GM19463 (cell line): ENCODE measurements around the gene SLC26A8.
"Not testable (repeated sequence)": the region's sequence is repeated elsewhere in the genome, so short reads cannot be mapped to it uniquely, and the experiment has no call there.

Experiments
- ATAC-seq: cut with Tn5 transposase; IDR thresholded peaks from one replicate; pipeline ENCODE4 v1.9.1; 2021; ENCODE audit warnings: mild to moderate bottlenecking, moderate library complexity; ENCODE audit not compliant: unreplicated experiment

Gene SLC26A8

DNA sequence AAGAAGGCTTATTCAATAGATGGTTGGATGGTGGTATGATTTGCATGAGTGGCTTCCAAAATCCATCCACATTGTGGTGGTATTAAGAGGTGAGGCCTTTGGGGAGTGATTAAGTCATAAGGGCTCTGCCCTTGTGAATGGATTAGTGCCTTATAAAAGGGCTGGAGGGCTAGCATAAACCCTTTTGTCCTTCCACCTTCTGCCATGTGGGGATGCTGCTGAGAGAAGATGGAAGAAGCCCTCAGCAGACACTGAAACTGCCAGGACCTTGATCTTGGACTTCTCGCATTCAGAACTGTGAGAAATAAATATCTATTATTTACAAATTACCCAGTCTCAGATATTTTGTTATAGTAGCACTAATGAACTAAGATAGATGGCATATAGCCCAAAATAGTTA lies 75.7 kb downstream of the SLC26A8 start:
- no peak for ATAC-seq

GRCh38 chr6:35945650-35946025 lies 78.8 kb downstream of the SLC26A8 start:
- ATAC-seq = no peak

- ATAC-seq = no peak
Measured at GRCh38 chr6:35943390-35943789, 81.1 kb downstream of the SLC26A8 start.

- no peak for ATAC-seq
Measured at GRCh38 chr6:35942355-35942754, 82.1 kb downstream of the SLC26A8 start.

DNA sequence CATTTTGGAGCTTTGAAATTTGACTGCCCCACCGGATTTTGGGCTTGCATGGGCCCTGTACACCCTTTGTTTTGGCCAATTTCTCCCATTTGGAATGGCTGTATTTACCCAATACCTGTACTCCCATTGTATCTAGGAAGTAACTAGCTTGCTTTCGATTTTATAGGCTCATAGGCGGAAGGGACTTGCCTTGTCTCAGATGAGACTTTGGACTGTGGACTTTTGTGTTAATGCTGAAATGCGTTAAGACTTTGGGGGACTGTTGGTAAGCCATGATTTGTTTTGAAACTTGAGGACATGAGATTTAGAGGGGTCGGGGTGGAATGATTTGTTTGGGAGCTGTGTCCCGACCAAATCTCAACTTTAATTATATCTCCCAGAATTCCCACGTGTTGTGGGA lies 83.3 kb downstream of the SLC26A8 start:
- ATAC-seq = not testable (repeated sequence)

- ATAC-seq = not testable (repeated sequence)
Measured at GRCh38 chr6:35940014-35940413, 84.4 kb downstream of the SLC26A8 start.

DNA sequence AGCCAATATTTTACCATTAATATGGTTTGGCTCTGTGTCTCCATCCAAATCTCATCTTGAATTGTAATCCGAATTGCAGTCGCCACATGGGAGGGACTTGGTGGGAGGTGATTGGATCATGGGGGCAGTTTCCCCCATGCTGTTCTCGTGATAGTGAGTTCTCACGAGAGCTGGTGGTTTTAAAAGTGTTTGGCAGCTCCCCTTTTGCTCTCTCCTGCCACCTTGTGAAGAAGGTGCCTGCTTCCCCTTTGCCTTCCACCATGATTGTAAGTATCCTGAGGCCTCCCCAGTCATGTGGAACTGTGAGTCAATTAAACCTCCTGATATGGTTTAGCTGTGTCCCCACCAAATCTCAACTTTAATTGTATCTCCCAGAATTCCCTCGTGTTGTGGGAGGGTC lies 85.2 kb downstream of the SLC26A8 start:
- ATAC-seq = not testable (repeated sequence)

DNA sequence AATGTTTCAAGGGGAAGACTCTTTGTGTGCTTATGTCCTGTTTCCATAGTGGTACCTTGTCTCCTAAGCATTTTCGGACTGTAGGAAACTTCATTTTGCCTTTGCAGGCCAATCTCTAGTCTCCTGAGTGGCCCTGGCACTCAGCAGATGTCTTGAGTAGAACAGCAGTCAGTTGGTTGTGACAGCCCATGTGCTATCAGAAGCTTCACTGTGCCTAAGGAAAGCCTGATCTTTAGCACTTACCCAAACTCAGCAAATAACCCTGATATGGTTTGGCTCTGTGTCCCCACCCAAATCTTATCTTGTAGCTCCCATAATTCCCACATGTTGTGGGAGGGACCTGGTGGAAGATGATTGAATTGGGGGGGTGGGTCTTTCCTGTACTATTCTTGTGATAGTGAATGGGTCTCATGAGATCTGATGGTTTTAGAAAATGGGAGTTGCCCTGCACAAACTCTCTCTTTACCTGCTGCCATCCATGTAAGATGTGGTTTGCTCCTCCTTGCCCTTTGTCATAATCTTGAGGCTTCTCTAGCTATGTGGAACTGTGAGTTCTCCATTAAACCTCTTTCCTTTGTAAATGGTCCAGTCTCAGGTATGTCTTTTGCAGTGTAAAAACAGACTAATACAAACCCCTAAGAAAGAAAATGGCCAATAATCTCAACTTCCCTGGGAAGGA lies 87.6 kb downstream of the SLC26A8 start:
- ATAC-seq = no peak

GRCh38 chr6:35935469-35935868 lies 89.0 kb downstream of the SLC26A8 start:
- no peak for ATAC-seq

DNA sequence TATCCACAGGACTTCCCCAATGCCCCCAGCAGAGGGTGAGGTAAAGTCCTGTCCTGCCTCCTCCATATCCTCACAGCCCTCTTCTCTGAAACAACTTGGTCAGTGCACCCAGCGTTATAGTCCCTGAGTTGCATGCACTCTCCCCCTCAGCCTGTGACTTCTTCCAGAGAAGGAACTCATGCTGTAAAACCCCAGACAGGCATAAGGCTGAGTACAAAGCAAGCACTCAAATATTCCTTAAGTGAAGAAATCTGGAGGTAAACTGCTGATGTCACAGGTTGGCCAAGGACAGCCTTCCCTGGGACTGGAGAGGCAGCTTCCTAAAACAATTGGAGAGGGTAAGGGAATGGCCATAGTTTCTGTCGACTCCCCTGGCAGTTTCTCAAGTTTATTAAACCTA lies 90.6 kb downstream of the SLC26A8 start:
- no peak for ATAC-seq

GRCh38 chr6:35931873-35932272 lies 92.6 kb downstream of the SLC26A8 start:
- not testable (repeated sequence) for ATAC-seq

DNA sequence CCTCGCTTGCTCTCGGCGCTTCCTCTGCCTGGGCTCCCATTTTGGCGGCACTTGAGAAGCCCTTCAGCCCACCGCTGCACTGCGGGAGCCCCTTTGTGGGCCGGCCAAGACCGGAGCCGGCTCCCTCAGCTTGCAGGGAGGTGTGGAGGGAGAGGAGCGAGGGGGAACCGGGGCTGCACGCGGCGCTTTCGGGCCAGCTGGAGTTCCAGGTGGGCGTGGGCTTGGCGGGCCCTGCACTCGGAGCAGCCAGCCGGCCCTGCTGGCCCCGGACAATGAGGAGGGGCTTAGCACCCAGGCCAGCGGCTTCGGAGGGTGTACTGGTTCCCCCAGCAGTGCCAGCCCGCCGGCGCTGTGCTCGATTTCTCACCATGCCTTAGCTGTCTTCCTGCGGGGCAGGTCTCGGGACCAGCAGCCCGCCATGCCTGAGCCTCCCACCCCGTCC lies 93.3 kb downstream of the SLC26A8 start:
- no peak for ATAC-seq

DNA sequence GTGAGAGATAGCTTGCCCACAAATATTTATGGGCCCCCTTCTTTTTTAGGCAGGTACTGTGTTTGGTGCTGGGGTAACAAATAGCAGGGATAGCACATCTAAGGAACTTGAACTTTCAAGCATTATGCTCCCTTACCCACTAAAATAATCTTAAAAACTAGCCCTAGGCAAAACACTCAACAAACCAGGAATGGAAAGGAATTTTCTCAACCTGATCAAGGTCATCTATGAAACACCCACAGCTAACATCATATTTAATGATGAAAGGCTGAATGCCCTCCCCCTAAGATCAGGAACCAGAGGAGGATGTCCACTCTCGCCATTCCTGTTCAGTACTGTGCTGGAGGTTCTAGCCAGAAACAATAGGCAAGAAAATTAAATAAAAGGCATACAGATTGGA lies 94.8 kb downstream of the SLC26A8 start:
- no peak for ATAC-seq

DNA sequence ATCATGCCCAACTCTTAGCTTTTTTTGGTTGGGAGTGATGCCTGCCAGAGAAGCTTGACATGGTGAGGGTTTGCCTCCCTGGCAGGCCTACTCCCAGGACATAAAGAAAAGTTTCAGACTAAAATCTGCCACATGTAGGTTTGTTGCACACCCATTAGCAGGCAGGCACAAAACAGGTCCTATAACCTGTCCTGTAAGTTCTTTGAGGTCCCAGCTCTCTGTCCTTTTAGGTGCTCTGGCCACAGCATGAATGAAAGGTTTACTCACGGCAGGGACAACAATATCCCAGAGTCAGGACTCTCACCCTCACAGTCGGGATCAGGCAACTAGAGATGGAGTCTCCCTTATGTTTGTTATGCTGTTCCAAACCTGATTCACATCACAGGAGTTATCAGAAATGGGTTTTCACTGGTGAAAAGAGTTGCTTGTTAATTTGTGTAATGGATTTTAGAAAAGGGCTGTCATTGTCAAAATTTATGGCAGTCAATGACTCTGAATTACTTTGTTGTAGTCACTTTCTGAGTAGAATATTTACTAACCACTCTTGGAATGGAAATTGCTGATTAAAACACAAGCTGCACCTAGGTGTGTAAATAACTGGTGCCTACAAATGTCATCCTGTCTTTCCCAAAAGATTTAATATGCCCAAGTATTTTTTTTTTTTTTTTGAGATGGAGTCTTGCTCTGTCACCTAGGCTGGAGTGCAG lies 97.8 kb downstream of the SLC26A8 start:
- no peak for ATAC-seq

GRCh38 chr6:35925961-35926360 lies 98.5 kb downstream of the SLC26A8 start:
- ATAC-seq = no peak

DNA sequence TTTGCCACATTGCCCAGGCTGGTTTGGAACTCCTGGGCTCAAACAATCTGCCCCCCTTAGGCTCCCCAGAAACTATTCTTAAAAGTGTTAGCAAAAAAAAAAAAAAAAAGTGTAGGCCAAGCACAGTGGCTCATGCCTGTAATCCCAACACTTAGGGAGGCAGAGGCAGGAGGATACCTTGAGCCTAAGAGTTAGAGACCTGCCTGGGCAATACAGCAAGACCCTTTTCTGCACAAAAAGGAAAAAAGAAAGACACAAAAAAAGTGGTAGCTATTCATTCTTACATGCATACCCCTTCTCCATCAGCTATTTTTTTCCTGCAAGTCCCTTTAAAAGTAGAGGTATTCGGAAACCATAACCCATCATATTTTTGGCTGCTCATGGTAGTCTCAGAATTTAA lies 100.3 kb downstream of the SLC26A8 start:
- ATAC-seq = no peak

- no peak for ATAC-seq
Measured at GRCh38 chr6:35922139-35922554, 102.3 kb downstream of the SLC26A8 start.

GRCh38 chr6:35920793-35921732 lies 103.4 kb downstream of the SLC26A8 start, which contains the start of gene SRPK1:
Gene SRPK1, minus strand, starts transcription at chr6:35921098. Its CDS starts 42 bp downstream, at chr6:35921056.
- ATAC-seq = peak; percentile 81

- ATAC-seq = peak; percentile 18
Measured at GRCh38 chr6:35919827-35920751, 104.4 kb downstream of the SLC26A8 start.
